ENCODE measurements around the gene TACC2.

GRCh38 chr10:122181041-122181732, 192.2 kb downstream of the TACC2 start:
- no peak for TF ChIP-seq CTCF (IDR thresholded peaks at IDR 0.05; ENCODE audit: insufficient read depth, low read depth, low read length)
- TF ChIP-seq EZH2 (IDR thresholded peaks at IDR 0.05; ENCODE audit: insufficient read depth, low read length): no peak

Measured in astrocyte (in vitro differentiated cells and primary cell).